H9 (cell line): ENCODE results near the gene KIF16B. TPM values are rescaled to one million over a fixed set of nuclear protein-coding genes. Genes with fewer than 3 reads are reported as not detected.

Experiments used
- DNase-seq: peaks from one replicate; pipeline ENCODE4 v3.0.0-alpha.2; 2017
- H2AFZ ChIP-seq: one replicate; pipeline ENCODE4 v1.6.1; 2013; ENCODE audit warnings: mild to moderate bottlenecking, low read length, control low read depth, moderate library complexity
- H2AK5ac ChIP-seq: 2 replicates; pipeline ENCODE4 v1.6.1; 2013; ENCODE audit warnings: low read length, control low read depth, mixed read lengths; ENCODE audit not compliant: insufficient read length
- H2BK120ac ChIP-seq: one replicate; pipeline ENCODE4 v1.6.1; 2013; ENCODE audit warnings: low read depth, mild to moderate bottlenecking, low read length, control low read depth, inconsistent platforms; ENCODE audit not compliant: poor library complexity, severe bottlenecking
- H2BK12ac ChIP-seq: 2 replicates; pipeline ENCODE4 v1.6.1; 2013; ENCODE audit warnings: low read length, control low read depth, mixed read lengths, low read depth; ENCODE audit not compliant: insufficient read length
- H2BK15ac ChIP-seq: 2 replicates; pipeline ENCODE4 v1.6.1; 2013; ENCODE audit warnings: low read depth, low read length, control low read depth
- H2BK20ac ChIP-seq: one replicate; pipeline ENCODE4 v1.6.1; 2013; ENCODE audit warnings: low read depth, mild to moderate bottlenecking, low read length, control low read depth, inconsistent platforms; ENCODE audit not compliant: poor library complexity, severe bottlenecking
- H2BK5ac ChIP-seq: 2 replicates; pipeline ENCODE4 v1.6.1; 2013; ENCODE audit warnings: low read length, control low read depth, mixed read lengths; ENCODE audit not compliant: insufficient read length
- H3K14ac ChIP-seq: 2 replicates; pipeline ENCODE4 v1.6.1; 2013; ENCODE audit warnings: low read length, control low read depth; ENCODE audit not compliant: insufficient read depth
- H3K18ac ChIP-seq: 2 replicates; pipeline ENCODE4 v1.6.1; 2013; ENCODE audit warnings: low read depth, mild to moderate bottlenecking, mixed read lengths, low read length, control low read depth; ENCODE audit not compliant: insufficient read length
- H3K23ac ChIP-seq: 2 replicates; pipeline ENCODE4 v1.6.1; 2013; ENCODE audit warnings: low read length, control low read depth, mixed read lengths, low read depth; ENCODE audit not compliant: insufficient read length
- H3K23me2 ChIP-seq: 2 replicates; pipeline ENCODE4 v1.6.1; 2013; ENCODE audit warnings: low read depth, mild to moderate bottlenecking, mixed read lengths, low read length, control low read depth; ENCODE audit not compliant: insufficient read length, poor library complexity, severe bottlenecking
- H3K27ac ChIP-seq: 2 replicates; pipeline ENCODE4 v1.5.1; 2013; ENCODE audit warnings: low read length, control low read depth, mixed read lengths, low read depth; ENCODE audit not compliant: insufficient read length
- H3K27me3 ChIP-seq: 2 replicates; pipeline ENCODE4 v1.6.1; 2013; ENCODE audit warnings: low read length, control low read depth, inconsistent platforms; ENCODE audit not compliant: insufficient read depth
- H3K4ac ChIP-seq: 2 replicates; pipeline ENCODE4 v1.6.1; 2013; ENCODE audit warnings: low read depth, mild to moderate bottlenecking, control low read depth, inconsistent platforms, low read length, moderate library complexity
- H3K4me1 ChIP-seq: 2 replicates; pipeline ENCODE4 v1.6.1; 2013; ENCODE audit warnings: low read length, control low read depth, inconsistent platforms; ENCODE audit not compliant: insufficient read depth
- H3K4me2 ChIP-seq: 2 replicates; pipeline ENCODE4 v1.6.1; 2013; ENCODE audit warnings: low read length, control low read depth, mixed read lengths; ENCODE audit not compliant: insufficient read length, insufficient read depth
- H3K56ac ChIP-seq: 2 replicates; pipeline ENCODE4 v1.6.1; 2013; ENCODE audit warnings: low read depth, mild to moderate bottlenecking, mixed read lengths, low read length, control low read depth; ENCODE audit not compliant: insufficient read length
- H3K79me1 ChIP-seq: 2 replicates; pipeline ENCODE4 v1.6.1; 2013; ENCODE audit warnings: low read depth, mild to moderate bottlenecking, moderate library complexity, low read length, control low read depth, inconsistent platforms; ENCODE audit not compliant: insufficient read depth, poor library complexity, severe bottlenecking
- H3K79me2 ChIP-seq: 2 replicates; pipeline ENCODE4 v1.6.1; 2013; ENCODE audit warnings: low read length, control low read depth, inconsistent platforms; ENCODE audit not compliant: insufficient read depth
- H3K9ac ChIP-seq: 2 replicates; pipeline ENCODE4 v1.6.1; 2013; ENCODE audit warnings: low read length, control low read depth, mixed read lengths; ENCODE audit not compliant: insufficient read length; ENCODE audit errors: extremely low read depth
- H3K9me3 ChIP-seq: one replicate; pipeline ENCODE4 v1.6.1; 2013; ENCODE audit warnings: low read depth, low read length, inconsistent platforms; ENCODE audit not compliant: control insufficient read depth
- H3T11ph ChIP-seq: one replicate; pipeline ENCODE4 v1.6.1; 2013; ENCODE audit warnings: mild to moderate bottlenecking, low read length, control low read depth, inconsistent platforms
- H4K20me1 ChIP-seq: one replicate; pipeline ENCODE4 v1.6.1; 2013; ENCODE audit not compliant: control insufficient read depth, insufficient read length, insufficient read depth
- H4K5ac ChIP-seq: 2 replicates; pipeline ENCODE4 v1.6.1; 2013; ENCODE audit warnings: low read depth, mild to moderate bottlenecking, mixed read lengths, low read length, control low read depth; ENCODE audit not compliant: insufficient read length
- H4K8ac ChIP-seq: replicated peaks from 2 replicates; pipeline ENCODE4 v1.6.1; 2013; ENCODE audit warnings: low read length, control low read depth, mixed read lengths, low read depth; ENCODE audit not compliant: insufficient read length
- H4K91ac ChIP-seq: 2 replicates; pipeline ENCODE4 v1.6.1; 2013; ENCODE audit warnings: low read depth, mild to moderate bottlenecking, moderate library complexity, mixed read lengths, low read length, control low read depth; ENCODE audit not compliant: insufficient read length
- H3K27ac Mint-ChIP-seq, 3 experiments: 2 replicates in 2 of 3; 3 replicates in 1 of 3; pipeline ENCODE4 v1.8.0; 2020 to 2021; ENCODE audit warnings: mixed read lengths in 3 of 3, mild to moderate bottlenecking in 1 of 3, moderate library complexity in 1 of 3
- H3K27me3 Mint-ChIP-seq: 2 replicates; pipeline ENCODE4 v1.8.0; 2021; ENCODE audit warnings: low read depth, mild to moderate bottlenecking, moderate library complexity, mixed read lengths
- H3K36me3 Mint-ChIP-seq, 3 experiments: 2 replicates in 2 of 3; 3 replicates in 1 of 3; pipeline ENCODE4 v1.8.0; 2020 to 2021; ENCODE audit warnings: low read depth in 3 of 3, mixed read lengths in 3 of 3; ENCODE audit not compliant: insufficient read depth in 1 of 3
- H3K4me1 Mint-ChIP-seq, 2 experiments: 2 replicates each; pipeline ENCODE4 v1.8.0; 2020; ENCODE audit warnings: mixed read lengths in 2 of 2
- H3K4me3 Mint-ChIP-seq, 2 experiments: 2 replicates in 1 of 2; 3 replicates in 1 of 2; pipeline ENCODE4 v1.8.0; 2020 to 2021; ENCODE audit warnings: mild to moderate bottlenecking in 2 of 2, mixed read lengths in 2 of 2, moderate library complexity in 1 of 2
- H3K9me3 Mint-ChIP-seq, 2 experiments: 2 replicates in 1 of 2; 3 replicates in 1 of 2; pipeline ENCODE4 v1.8.0; 2020; ENCODE audit warnings: mild to moderate bottlenecking in 2 of 2, mixed read lengths in 2 of 2, moderate library complexity in 1 of 2
- WGBS: extraction: QIAGEN DNeasy Blood & Tissue Kit; methylation state at CpG from one replicate; pipeline ENCODE4 v1.1.7; 2013; ENCODE audit warnings: missing lambda C conversion rate, low lambda C conversion rate, mixed read lengths; ENCODE audit not compliant: insufficient read length; ENCODE audit errors: extremely low coverage; 5-methylcytosine and 5-hydroxymethylcytosine counted together
- total RNA-seq: library from RNA; stranded (reverse); gene quantifications from 2 replicates; pipeline ENCODE4 v1.2.1, GENCODE V29; 2021
- TF ChIP-seq, protein P1 (sequence below): fragments of 200-600 bp; sonication (generic); conservative IDR thresholded peaks from 3 replicates; pipeline ENCODE4 v1.8.0; 2021; ENCODE audit warnings: antibody characterized with exemption, mild to moderate bottlenecking

The KIF16B gene
- total RNA-seq, 1 experiment from 2014 or later = 7.4 TPM

DNA sequence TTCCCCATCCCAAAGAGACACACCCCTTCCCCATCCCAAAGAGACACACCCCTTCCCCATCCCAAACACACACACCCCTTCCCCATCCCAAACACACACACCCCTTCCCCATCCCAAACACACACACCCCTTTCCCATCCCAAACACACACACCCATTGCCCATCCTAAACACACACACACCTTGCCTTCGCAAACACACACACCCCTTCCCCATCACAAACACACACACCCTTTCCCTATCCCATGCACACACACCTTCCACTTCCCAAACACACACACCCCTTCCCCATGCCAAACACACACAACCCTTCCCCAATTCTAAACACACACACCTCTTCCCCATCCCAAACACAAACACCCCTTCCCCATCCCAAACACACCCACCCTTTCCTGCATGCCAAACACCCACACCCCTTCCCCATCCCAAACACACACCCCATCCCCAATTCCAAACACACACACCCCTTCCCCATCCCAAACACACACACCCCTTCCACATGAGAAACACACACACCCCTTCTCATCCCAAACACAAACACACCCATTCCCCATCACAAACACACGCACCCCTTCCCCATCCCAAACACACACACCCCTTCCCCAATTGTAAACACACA lies 315.3 kb downstream of the KIF16B start:
- H3K9ac ChIP-seq = no peak overlapping the region
- H3K4me2 ChIP-seq = no peak overlapping the region
- no peak for DNase-seq
- TF ChIP-seq, protein P1, sequence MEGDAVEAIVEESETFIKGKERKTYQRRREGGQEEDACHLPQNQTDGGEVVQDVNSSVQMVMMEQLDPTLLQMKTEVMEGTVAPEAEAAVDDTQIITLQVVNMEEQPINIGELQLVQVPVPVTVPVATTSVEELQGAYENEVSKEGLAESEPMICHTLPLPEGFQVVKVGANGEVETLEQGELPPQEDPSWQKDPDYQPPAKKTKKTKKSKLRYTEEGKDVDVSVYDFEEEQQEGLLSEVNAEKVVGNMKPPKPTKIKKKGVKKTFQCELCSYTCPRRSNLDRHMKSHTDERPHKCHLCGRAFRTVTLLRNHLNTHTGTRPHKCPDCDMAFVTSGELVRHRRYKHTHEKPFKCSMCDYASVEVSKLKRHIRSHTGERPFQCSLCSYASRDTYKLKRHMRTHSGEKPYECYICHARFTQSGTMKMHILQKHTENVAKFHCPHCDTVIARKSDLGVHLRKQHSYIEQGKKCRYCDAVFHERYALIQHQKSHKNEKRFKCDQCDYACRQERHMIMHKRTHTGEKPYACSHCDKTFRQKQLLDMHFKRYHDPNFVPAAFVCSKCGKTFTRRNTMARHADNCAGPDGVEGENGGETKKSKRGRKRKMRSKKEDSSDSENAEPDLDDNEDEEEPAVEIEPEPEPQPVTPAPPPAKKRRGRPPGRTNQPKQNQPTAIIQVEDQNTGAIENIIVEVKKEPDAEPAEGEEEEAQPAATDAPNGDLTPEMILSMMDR = no peak
- no peak overlapping the region for H3K18ac ChIP-seq
- no peaks in the 10 kb centered on the region for H3K27me3 ChIP-seq
- H2BK20ac ChIP-seq = no peak overlapping the region
- H3K4ac ChIP-seq = no peak overlapping the region
- no peak overlapping the region for H2BK15ac ChIP-seq
- no peak overlapping the region for H3K56ac ChIP-seq
- no peak overlapping the region for H4K91ac ChIP-seq
- Mint-ChIP-seq H3K27me3 (no peaks in the 10 kb centered on the region; the same call in 1 of the 2 replicates), H3K4me3 (no peak overlapping the region), H3K36me3 (no peaks in the 10 kb centered on the region), H3K9me3 (no peaks in the 10 kb centered on the region; a peak in 1 of 5 replicates), H3K4me1 (no peaks in the 10 kb centered on the region), H3K27ac (no peak overlapping the region)
- H2AFZ ChIP-seq = no peak overlapping the region
- no peaks in the 10 kb centered on the region for H3K9me3 ChIP-seq
- H2BK5ac ChIP-seq = no peak overlapping the region
- H4K5ac ChIP-seq = no peak overlapping the region
- H3K23me2 ChIP-seq = no peaks in the 10 kb centered on the region
- no peak overlapping the region for H3K27ac ChIP-seq
- H2BK12ac ChIP-seq = no peak overlapping the region
- H2AK5ac ChIP-seq = no peak overlapping the region
- no peaks in the 10 kb centered on the region for H3K79me2 ChIP-seq
- no peaks in the 10 kb centered on the region for H3K79me1 ChIP-seq
- no peaks in the 10 kb centered on the region for H3K4me1 ChIP-seq
- no peak overlapping the region for H3K14ac ChIP-seq
- no peak overlapping the region for H4K8ac ChIP-seq
- WGBS = 100% methylated on average over 2 of the region's 2 CpGs
- no peak overlapping the region for H3T11ph ChIP-seq
- no peak overlapping the region for H2BK120ac ChIP-seq
- no peaks in the 10 kb centered on the region for H4K20me1 ChIP-seq
- H3K23ac ChIP-seq = no peak overlapping the region
